ENCODE results near the gene TRIM65.

The TRIM65 gene

GRCh38 chr17:75849724-75850123 lies 47.0 kb downstream of the TRIM65 start:
- no peak for FAIRE-seq

DNA sequence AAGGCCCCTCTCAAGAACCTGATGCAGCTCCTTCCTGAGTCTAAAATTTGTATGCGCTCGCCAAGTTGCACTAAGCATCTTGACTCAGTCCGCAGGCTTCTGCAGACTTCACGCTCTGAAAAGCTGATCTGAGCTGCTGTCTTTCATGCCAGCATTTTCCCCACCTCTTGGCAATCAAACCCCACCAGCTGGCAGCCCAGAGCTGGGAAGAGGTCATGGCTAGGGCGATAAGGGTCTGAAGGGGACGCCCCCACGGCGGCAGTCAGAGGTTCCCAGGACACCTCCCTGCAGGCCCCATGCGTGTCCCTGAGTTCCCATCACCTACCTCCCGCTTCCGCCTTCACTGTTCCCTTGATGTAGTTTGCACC lies 47.5 kb downstream of the TRIM65 start:
- FAIRE-seq = no peak

DNA sequence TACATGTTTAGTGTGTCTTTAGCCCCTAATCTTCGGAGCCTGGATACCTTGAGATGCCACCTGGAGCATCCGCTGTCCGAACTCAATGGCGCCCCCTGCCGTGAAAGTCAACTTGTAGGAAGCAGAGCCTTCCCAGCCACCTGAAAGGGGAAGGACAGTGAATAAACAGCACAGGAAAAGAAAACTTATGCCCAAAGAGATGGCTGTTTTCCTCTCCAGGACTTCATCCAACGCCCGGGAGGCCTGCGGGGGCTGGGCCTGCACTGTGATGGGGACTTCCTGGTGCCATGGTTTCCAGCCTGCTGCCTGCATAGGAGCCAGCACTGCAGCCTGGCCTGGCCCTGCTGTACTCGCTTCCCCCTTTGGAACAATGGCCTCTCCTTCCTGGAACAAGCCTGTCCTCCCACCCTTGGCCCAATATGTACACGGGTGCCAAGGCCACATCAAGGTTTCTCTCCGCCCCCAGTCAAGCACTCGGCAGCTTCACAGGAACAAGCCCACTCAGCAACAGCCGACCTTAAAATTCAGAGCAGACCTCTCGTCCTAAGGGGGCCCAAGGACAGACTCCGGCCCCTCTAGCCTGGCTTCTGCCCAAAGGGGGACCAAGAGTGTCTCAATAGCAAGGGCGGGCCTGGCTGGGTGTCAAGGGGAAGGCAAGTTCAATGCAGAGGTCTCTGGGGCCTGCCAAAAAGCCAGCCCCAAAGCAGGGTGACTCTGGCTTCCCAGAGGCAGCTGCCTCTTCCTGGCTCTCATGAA lies 48.0 kb downstream of the TRIM65 start:
- FAIRE-seq = peak; percentile 48

DNA sequence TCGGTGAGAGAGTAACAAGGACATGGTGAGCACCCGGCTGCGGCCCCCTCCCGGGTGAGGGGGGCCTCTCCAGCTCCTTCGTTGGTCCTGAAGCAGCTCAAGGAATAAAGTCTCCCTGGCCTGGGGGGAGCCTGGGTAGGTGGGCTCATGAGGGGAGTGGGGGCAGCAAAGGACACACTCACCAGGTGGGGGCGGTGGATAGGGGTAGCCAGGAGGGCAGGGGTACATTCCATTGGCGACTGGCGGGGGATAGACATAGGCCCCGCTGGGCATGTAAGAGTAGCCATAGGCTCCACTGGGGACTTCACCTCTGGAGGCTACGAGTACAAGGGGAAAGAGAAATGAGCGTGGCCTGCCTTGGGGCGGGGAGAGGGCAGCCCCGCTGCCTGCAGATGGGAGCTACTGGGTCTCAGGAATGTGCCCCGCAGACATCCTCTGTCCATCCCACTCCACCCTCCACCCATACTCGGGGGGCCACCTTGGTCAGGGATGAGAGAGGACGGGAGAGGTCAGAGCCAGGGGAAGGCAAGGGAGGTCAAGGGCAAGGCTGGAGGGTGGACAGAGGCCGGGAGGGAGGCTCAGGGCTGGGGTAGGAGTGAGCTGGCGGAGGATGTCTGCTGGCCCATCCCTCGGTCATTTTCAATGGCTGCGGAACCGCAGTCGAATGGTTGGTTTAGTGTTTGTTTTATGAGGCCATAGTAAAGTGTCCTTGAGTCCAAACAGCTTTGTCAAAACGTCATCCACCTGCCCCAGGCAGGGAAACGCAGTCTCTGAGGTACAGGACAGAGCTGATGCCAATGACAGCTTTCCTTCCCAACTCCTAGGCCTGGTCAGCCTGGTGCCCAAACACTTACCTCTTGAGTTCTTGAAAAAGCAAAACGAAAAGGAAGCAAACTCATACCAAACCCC lies 48.9 kb downstream of the TRIM65 start:
- no peak for FAIRE-seq

- no peak for FAIRE-seq
These were observed 49.8 kb downstream of the TRIM65 start for GRCh38 chr17:75846692-75847613.

GRCh38 chr17:75845933-75846691 lies 50.6 kb downstream of the TRIM65 start:
- no peak for FAIRE-seq

GRCh38 chr17:75845058-75845711 lies 51.6 kb downstream of the TRIM65 start:
- FAIRE-seq = no peak

DNA sequence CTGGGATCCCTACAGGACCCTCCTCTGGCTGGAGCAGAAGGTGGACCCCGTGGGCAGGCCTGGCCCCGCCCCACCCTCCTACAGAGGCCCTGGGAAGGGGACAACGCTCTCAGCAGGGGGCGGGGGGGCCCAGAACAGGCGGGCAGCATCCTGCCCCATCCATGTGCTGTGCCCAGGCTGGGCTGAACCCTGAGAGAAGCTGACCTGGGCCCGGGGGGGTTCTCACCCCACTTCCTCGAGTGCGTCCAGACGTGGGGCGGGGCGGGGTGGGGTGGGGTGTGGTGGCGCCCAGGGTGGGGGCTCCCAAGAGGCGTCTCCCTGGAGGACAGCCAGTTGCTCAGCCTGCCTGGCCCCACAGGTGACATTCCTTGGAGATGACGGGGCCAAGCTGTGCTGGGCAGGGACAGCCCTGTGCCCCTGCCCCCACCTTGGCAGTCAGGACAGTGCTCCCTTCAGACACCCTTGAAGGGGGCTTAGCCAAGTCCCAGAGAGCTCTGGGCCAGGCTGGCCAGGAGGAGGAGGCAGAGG lies 52.2 kb downstream of the TRIM65 start:
- FAIRE-seq = no peak

DNA sequence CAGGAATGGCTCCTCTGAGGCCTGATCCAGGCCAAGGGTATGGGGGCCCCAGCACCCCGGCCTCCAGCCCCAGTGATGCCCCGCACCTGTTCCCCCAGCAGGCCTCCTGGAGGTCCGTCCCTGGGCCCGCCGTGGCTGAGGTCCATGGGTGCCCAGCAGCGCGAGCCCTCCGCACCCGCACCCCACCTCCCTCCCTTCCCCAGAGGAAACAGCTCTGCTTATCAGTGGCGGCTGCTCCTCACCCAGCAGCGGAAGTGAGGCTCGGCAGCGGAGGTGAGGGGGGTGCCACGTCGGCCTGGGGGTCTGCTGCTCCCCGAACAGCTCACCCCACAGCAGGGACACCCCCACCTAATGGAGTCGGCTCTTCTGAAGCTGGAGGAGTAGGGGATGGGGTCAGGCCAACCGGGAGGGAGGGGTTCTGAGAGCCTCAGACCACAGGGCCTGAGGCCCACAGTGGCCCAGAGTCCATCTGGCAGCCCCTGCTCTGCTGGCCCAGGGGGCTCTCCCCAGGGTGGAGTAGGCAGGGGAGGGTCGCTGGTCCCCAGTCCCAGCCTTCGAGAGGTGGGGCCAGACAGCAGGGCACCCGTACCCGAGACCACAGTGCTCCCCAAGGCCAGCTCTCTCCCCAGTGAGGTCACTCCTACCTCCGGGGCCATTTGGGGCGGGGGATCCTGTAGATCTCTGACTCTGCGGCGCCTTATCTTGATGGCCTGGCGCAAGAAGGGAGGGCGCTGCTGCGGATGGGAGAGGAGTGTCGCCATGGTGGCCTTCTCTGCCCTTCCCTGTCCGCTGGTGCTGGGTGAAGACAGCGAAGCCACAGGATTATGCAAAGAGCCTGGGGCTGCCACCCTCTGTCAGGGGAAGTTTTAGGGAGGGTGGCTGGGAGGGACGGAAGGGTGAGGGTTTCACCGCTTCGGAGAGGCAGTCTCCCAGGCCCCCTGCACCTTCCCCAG lies 52.9 kb downstream of the TRIM65 start, which contains the start of gene UNC13D:
Gene UNC13D, minus strand, starts transcription at position 828 of the 953 bp plus-strand sequence. Its CDS starts 67 bp downstream, at position 761.
- FAIRE-seq = no peak

- no peak for FAIRE-seq
These were observed 53.7 kb downstream of the TRIM65 start for GRCh38 chr17:75842963-75843576.

- no peak for FAIRE-seq
These were observed 54.3 kb downstream of the TRIM65 start for GRCh38 chr17:75842411-75842810.

DNA sequence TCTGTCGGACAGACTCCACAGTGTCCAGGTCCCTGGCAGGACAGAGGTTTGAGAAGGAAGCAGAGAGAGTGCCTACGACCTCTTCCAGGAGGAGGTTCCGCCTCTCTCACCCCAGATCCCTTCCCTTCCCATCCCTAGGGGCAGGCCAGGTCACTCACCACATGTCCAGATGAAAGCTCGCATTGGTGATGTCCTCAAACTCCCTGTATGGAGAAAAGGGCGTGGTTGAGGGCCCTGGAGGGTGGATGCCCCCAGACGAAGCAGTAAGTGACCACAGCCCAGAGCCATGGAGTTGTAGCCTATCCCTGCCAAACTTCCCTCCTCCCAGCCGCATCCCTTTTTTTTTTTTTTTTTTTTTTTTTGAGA lies 56.0 kb downstream of the TRIM65 start:
- no peak for FAIRE-seq

- no peak for FAIRE-seq
These were observed 56.6 kb downstream of the TRIM65 start for GRCh38 chr17:75839942-75840798.

Data from G401.6 (cell line).